Measurements from ENCODE around the gene ZNF346. TPM values are rescaled to one million over a fixed set of nuclear protein-coding genes. Genes with fewer than 3 reads are reported as not detected.

The ZNF346 gene
- total and polyA plus RNA-seq, 10 of the 15 experiments (the other 5 are each of a cell fraction or from before 2014, with no cell fraction given) = 6.5 to 30.2 (median 24.0) TPM

DNA sequence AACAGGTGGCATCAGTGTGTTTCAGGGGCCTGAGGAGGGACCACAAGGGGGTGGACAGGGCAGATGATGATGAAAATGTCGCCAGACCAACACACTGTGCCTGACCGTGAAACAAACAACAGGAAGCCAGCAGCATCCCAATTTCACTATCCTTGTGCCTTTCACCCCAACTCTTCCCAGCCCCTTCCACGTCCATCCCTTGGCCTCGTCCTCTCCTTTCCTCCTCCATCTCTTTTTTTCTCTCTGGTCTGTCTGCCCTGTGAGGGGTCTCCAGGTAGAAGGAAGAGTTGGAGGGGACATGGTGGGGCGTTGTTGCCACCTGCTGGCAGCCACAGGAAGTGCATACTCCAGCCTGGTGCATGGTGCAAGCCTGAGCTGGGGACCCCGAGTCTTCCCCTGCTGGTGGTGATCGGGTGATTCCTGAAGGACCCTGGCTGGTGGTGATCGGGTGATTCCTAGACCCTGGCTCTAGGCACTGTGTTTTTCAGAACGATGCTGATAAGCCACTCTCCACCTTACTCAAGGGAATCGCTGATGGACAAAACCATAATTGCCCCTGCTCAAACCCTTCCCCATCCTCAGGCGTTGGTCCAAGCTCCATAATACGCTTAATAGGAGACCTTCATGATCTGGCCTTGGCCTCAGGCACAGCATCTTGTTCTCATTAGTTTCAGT is 89.4 kb downstream of the ZNF346 start (continued):
- TF ChIP-seq STAT1 (conservative IDR thresholded peaks at IDR 0.05) (no peak), CEBPB (IDR thresholded peaks at IDR 0.05; ENCODE audit: borderline replicate concordance in 1 of 2, low read depth in 2 of 2, low read length in 2 of 2) (no peak), RFX5 (IDR thresholded peaks at IDR 0.05; ENCODE audit: low read depth, low read length) (no peak), SPI1 (IDR thresholded peaks at IDR 0.05; ENCODE audit: borderline replicate concordance, insufficient read depth, low read depth, low read length) (no peak), IRF3 (IDR thresholded peaks at IDR 0.05) (0 out of 2 replicates have a peak, but pooled peaks have one; percentile 14), SMARCA5 (IDR thresholded peaks at IDR 0.05) (0 out of 2 replicates have a peak, but pooled peaks have one; percentile 49), FOS (IDR thresholded peaks at IDR 0.05; ENCODE audit: borderline replicate concordance, extremely low read depth, insufficient read length) (no peak), NBN (IDR thresholded peaks at IDR 0.05) (0 out of 2 replicates have a peak, but pooled peaks have one; percentile 29), BCL3 (IDR thresholded peaks at IDR 0.05; ENCODE audit: borderline replicate concordance, insufficient read depth, low read depth, low read length, poor library complexity, severe bottlenecking) (no peak), RB1 (IDR thresholded peaks at IDR 0.05; ENCODE audit: borderline replicate concordance) (0 out of 2 replicates have a peak, but pooled peaks have one; percentile 37), BHLHE40 (IDR thresholded peaks at IDR 0.05; ENCODE audit: borderline replicate concordance in 1 of 2, low read depth in 2 of 2, low read length in 1 of 2) (no peak)
- TF ChIP-seq, protein P1, sequence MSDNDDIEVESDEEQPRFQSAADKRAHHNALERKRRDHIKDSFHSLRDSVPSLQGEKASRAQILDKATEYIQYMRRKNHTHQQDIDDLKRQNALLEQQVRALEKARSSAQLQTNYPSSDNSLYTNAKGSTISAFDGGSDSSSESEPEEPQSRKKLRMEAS (IDR thresholded peaks at IDR 0.05; ENCODE audit: low read depth, low read length) = no peak
- TF ChIP-seq, protein P2, sequence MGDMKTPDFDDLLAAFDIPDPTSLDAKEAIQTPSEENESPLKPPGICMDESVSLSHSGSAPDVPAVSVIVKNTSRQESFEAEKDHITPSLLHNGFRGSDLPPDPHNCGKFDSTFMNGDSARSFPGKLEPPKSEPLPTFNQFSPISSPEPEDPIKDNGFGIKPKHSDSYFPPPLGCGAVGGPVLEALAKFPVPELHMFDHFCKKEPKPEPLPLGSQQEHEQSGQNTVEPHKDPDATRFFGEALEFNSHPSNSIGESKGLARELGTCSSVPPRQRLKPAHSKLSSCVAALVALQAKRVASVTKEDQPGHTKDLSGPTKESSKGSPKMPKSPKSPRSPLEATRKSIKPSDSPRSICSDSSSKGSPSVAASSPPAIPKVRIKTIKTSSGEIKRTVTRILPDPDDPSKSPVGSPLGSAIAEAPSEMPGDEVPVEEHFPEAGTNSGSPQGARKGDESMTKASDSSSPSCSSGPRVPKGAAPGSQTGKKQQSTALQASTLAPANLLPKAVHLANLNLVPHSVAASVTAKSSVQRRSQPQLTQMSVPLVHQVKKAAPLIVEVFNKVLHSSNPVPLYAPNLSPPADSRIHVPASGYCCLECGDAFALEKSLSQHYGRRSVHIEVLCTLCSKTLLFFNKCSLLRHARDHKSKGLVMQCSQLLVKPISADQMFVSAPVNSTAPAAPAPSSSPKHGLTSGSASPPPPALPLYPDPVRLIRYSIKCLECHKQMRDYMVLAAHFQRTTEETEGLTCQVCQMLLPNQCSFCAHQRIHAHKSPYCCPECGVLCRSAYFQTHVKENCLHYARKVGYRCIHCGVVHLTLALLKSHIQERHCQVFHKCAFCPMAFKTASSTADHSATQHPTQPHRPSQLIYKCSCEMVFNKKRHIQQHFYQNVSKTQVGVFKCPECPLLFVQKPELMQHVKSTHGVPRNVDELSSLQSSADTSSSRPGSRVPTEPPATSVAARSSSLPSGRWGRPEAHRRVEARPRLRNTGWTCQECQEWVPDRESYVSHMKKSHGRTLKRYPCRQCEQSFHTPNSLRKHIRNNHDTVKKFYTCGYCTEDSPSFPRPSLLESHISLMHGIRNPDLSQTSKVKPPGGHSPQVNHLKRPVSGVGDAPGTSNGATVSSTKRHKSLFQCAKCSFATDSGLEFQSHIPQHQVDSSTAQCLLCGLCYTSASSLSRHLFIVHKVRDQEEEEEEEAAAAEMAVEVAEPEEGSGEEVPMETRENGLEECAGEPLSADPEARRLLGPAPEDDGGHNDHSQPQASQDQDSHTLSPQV (IDR thresholded peaks at IDR 0.05) = no peak
- TF ChIP-seq, protein P3, sequence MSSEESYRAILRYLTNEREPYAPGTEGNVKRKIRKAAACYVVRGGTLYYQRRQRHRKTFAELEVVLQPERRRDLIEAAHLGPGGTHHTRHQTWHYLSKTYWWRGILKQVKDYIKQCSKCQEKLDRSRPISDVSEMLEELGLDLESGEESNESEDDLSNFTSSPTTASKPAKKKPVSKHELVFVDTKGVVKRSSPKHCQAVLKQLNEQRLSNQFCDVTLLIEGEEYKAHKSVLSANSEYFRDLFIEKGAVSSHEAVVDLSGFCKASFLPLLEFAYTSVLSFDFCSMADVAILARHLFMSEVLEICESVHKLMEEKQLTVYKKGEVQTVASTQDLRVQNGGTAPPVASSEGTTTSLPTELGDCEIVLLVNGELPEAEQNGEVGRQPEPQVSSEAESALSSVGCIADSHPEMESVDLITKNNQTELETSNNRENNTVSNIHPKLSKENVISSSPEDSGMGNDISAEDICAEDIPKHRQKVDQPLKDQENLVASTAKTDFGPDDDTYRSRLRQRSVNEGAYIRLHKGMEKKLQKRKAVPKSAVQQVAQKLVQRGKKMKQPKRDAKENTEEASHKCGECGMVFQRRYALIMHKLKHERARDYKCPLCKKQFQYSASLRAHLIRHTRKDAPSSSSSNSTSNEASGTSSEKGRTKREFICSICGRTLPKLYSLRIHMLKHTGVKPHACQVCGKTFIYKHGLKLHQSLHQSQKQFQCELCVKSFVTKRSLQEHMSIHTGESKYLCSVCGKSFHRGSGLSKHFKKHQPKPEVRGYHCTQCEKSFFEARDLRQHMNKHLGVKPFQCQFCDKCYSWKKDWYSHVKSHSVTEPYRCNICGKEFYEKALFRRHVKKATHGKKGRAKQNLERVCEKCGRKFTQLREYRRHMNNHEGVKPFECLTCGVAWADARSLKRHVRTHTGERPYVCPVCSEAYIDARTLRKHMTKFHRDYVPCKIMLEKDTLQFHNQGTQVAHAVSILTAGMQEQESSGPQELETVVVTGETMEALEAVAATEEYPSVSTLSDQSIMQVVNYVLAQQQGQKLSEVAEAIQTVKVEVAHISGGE (CRISPR knock-in tag; IDR thresholded peaks at IDR 0.05) = no peak
- TF ChIP-seq, protein P4, sequence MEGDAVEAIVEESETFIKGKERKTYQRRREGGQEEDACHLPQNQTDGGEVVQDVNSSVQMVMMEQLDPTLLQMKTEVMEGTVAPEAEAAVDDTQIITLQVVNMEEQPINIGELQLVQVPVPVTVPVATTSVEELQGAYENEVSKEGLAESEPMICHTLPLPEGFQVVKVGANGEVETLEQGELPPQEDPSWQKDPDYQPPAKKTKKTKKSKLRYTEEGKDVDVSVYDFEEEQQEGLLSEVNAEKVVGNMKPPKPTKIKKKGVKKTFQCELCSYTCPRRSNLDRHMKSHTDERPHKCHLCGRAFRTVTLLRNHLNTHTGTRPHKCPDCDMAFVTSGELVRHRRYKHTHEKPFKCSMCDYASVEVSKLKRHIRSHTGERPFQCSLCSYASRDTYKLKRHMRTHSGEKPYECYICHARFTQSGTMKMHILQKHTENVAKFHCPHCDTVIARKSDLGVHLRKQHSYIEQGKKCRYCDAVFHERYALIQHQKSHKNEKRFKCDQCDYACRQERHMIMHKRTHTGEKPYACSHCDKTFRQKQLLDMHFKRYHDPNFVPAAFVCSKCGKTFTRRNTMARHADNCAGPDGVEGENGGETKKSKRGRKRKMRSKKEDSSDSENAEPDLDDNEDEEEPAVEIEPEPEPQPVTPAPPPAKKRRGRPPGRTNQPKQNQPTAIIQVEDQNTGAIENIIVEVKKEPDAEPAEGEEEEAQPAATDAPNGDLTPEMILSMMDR (IDR thresholded peaks at IDR 0.05 in 2 of 3, conservative IDR thresholded peaks at IDR 0.05 in 1 of 3; ENCODE audit: control insufficient read depth in 2 of 3, extremely low read depth in 1 of 3, insufficient read depth in 1 of 3, low read depth in 3 of 3, low read length in 3 of 3) = peak; percentile 96 to 98 (median 97); a peak in 5 of 6 replicates
